Activated CD8-positive, alpha-beta memory T cell treated with anti-CD3 and anti-CD28 coated beads, Interleukin-2, amount 10 ng/mL, durations not matched to agents 7 days and 5 days (primary cell): ENCODE results near the gene CTNNBL1. TPM values are rescaled to one million over a fixed set of nuclear protein-coding genes. Genes with fewer than 3 reads are reported as not detected.
A peak's percentile ranks its signal among the peaks of the same experiment; 100 is the strongest.

Source experiments
- ATAC-seq: fragments of 150-1000 bp; cut with Tn5 transposase; one replicate; pipeline ENCODE4 v1.10.0; 2021; ENCODE audit warnings: moderate library complexity
- CTCF ChIA-PET: fragments of 350-600 bp; sonication (Branson Sonifier 250); formaldehyde crosslinking; loops from one replicate; lab custom pipeline; 2021; ENCODE audit warnings: antibody characterized with exemption; lab: Charles Lee
- DNase-seq: peaks from one replicate; pipeline ENCODE4 v3.0.0-alpha.2; 2020
- H3K27ac Mint-ChIP-seq: one replicate; pipeline ENCODE4 v1.8.0; 2021; ENCODE audit warnings: mild to moderate bottlenecking, mixed read lengths
- H3K27me3 Mint-ChIP-seq: one replicate; pipeline ENCODE4 v1.8.0; 2021; ENCODE audit warnings: mixed read lengths
- H3K36me3 Mint-ChIP-seq: one replicate; pipeline ENCODE4 v1.8.0; 2021; ENCODE audit warnings: mild to moderate bottlenecking, mixed read lengths
- H3K4me1 Mint-ChIP-seq: one replicate; pipeline ENCODE4 v1.8.0; 2021; ENCODE audit warnings: mixed read lengths
- H3K4me3 Mint-ChIP-seq: one replicate; pipeline ENCODE4 v1.8.0; 2021; ENCODE audit warnings: mild to moderate bottlenecking, moderate library complexity, mixed read lengths
- H3K9me3 Mint-ChIP-seq: one replicate; pipeline ENCODE4 v1.8.0; 2022; ENCODE audit warnings: low read depth, mixed read lengths
- total RNA-seq, 2 experiments: library from RNA; stranded (reverse); gene quantifications; one replicate each; pipeline ENCODE4 v1.2.3, GENCODE V29; 2021

The CTNNBL1 gene
- total RNA-seq, 2 experiments from 2014 or later = 79.8 to 90.2 TPM

GRCh38 chr20:37890643-37891042 is 196.8 kb downstream of the CTNNBL1 start:
- Mint-ChIP-seq H3K27ac (no peak overlapping the region), H3K4me1 (no peaks in the 10 kb centered on the region), H3K9me3 (no peaks in the 10 kb centered on the region), H3K36me3 (no peaks in the 10 kb centered on the region), H3K4me3 (no peak overlapping the region), H3K27me3 (peaks cover 2% of the 10 kb centered on the region)
- CTCF ChIA-PET = no interaction called here
- no peak for DNase-seq
- ATAC-seq = no peak

GRCh38 chr20:37892001-37892400 is 198.2 kb downstream of the CTNNBL1 start:
- CTCF ChIA-PET = no interaction called here
- Mint-ChIP-seq H3K36me3 (no peaks in the 10 kb centered on the region), H3K4me3 (no peak overlapping the region), H3K4me1 (no peaks in the 10 kb centered on the region), H3K27me3 (peaks cover 2% of the 10 kb centered on the region), H3K27ac (no peak overlapping the region), H3K9me3 (no peaks in the 10 kb centered on the region)
- DNase-seq (no peak), ATAC-seq (no peak)

- Mint-ChIP-seq H3K4me3 (no peak overlapping the region), H3K27ac (no peak overlapping the region), H3K9me3 (no peaks in the 10 kb centered on the region), H3K27me3 (no peaks in the 10 kb centered on the region), H3K4me1 (no peaks in the 10 kb centered on the region), H3K36me3 (no peaks in the 10 kb centered on the region)
- no peak for ATAC-seq
- CTCF ChIA-PET = no interaction called here
- DNase-seq = no peak
Observed at GRCh38 chr20:37893566-37894241, 199.9 kb downstream of the CTNNBL1 start.

GRCh38 chr20:37894454-37894853 is 200.6 kb downstream of the CTNNBL1 start:
- no peaks in the 10 kb centered on the region for H3K9me3 Mint-ChIP-seq
- no peak overlapping the region for H3K27ac Mint-ChIP-seq
- no peak for ATAC-seq
- no peak for DNase-seq
- H3K36me3 Mint-ChIP-seq = no peaks in the 10 kb centered on the region
- no peak overlapping the region for H3K4me3 Mint-ChIP-seq
- no peaks in the 10 kb centered on the region for H3K4me1 Mint-ChIP-seq
- CTCF ChIA-PET = no interaction called here
- H3K27me3 Mint-ChIP-seq = peaks cover 4% of the 10 kb centered on the region

- Mint-ChIP-seq H3K4me3 (no peak overlapping the region), H3K36me3 (no peaks in the 10 kb centered on the region), H3K9me3 (no peaks in the 10 kb centered on the region), H3K27me3 (peaks cover 11% of the 10 kb centered on the region), H3K27ac (no peak overlapping the region), H3K4me1 (no peaks in the 10 kb centered on the region)
- no peak for DNase-seq
- ATAC-seq = no peak
- CTCF ChIA-PET = no interaction called here
Observed at GRCh38 chr20:37895166-37895565, 201.3 kb downstream of the CTNNBL1 start.

GRCh38 chr20:37896932-37897548 is 203.2 kb downstream of the CTNNBL1 start:
- no peak for ATAC-seq
- DNase-seq = no peak
- Mint-ChIP-seq H3K9me3 (no peaks in the 10 kb centered on the region), H3K27me3 (peaks cover 22% of the 10 kb centered on the region), H3K27ac (no peak overlapping the region), H3K4me3 (no peak overlapping the region), H3K4me1 (peaks cover under 1% of the 10 kb centered on the region), H3K36me3 (no peaks in the 10 kb centered on the region)
- CTCF ChIA-PET = no interaction called here

GRCh38 chr20:37898233-37899104 is 204.6 kb downstream of the CTNNBL1 start:
- H3K4me3 Mint-ChIP-seq = no peak overlapping the region
- no peak overlapping the region for H3K27ac Mint-ChIP-seq
- peaks cover 27% of the 10 kb centered on the region for H3K27me3 Mint-ChIP-seq
- CTCF ChIA-PET = interaction anchor here (0.6 to 1.7 kb wide), 4 partner anchors 17 to 379 kb away, joined by 3 to 4 read pairs (median 4); no protein-coding TSS in a partner anchor
- no peak for DNase-seq
- peaks cover 5% of the 10 kb centered on the region for H3K4me1 Mint-ChIP-seq
- ATAC-seq = no peak
- no peaks in the 10 kb centered on the region for H3K9me3 Mint-ChIP-seq
- peaks cover 1% of the 10 kb centered on the region for H3K36me3 Mint-ChIP-seq

GRCh38 chr20:37899105-37900045 is 205.5 kb downstream of the CTNNBL1 start:
- peaks cover 9% of the 10 kb centered on the region for H3K4me1 Mint-ChIP-seq
- no peaks in the 10 kb centered on the region for H3K9me3 Mint-ChIP-seq
- no peak for ATAC-seq
- no peak overlapping the region for H3K27ac Mint-ChIP-seq
- H3K36me3 Mint-ChIP-seq = peaks cover 1% of the 10 kb centered on the region
- CTCF ChIA-PET = interaction anchor here (1.1 to 1.7 kb wide), 2 partner anchors 16 to 335 kb away, joined by 4 read pairs; no protein-coding TSS in a partner anchor
- DNase-seq = no peak
- H3K4me3 Mint-ChIP-seq = no peak overlapping the region
- H3K27me3 Mint-ChIP-seq = peaks cover 35% of the 10 kb centered on the region

- H3K9me3 Mint-ChIP-seq = no peaks in the 10 kb centered on the region
- no peak overlapping the region for H3K4me3 Mint-ChIP-seq
- H3K27me3 Mint-ChIP-seq = peaks cover 51% of the 10 kb centered on the region
- no peak overlapping the region for H3K27ac Mint-ChIP-seq
- DNase-seq = no peak
- H3K4me1 Mint-ChIP-seq = peaks cover 9% of the 10 kb centered on the region
- no peak for ATAC-seq
- CTCF ChIA-PET = no interaction called here
- H3K36me3 Mint-ChIP-seq = peaks cover 1% of the 10 kb centered on the region
Observed at GRCh38 chr20:37901240-37901639, 207.4 kb downstream of the CTNNBL1 start.

- no peaks in the 10 kb centered on the region for H3K9me3 Mint-ChIP-seq
- ATAC-seq (peak; percentile 71), DNase-seq (peak; percentile 57)
- no peak overlapping the region for H3K27ac Mint-ChIP-seq
- H3K27me3 Mint-ChIP-seq = peaks cover 57% of the 10 kb centered on the region
- peaks cover 9% of the 10 kb centered on the region for H3K4me1 Mint-ChIP-seq
- peaks cover 1% of the 10 kb centered on the region for H3K36me3 Mint-ChIP-seq
- H3K4me3 Mint-ChIP-seq = no peak overlapping the region
- CTCF ChIA-PET = interaction anchor here (1.0 to 1.4 kb wide), 4 partner anchors 13 to 319 kb away, joined by 3 to 8 read pairs (median 5); no protein-coding TSS in a partner anchor
Observed at GRCh38 chr20:37901654-37902503, 208.0 kb downstream of the CTNNBL1 start.

GRCh38 chr20:37902504-37903313 is 208.9 kb downstream of the CTNNBL1 start, which contains the start of gene VSTM2L:
VSTM2L (plus strand) TSS chr20:37903127; CDS start chr20:37903351, 224 bp downstream.
- H3K27me3 Mint-ChIP-seq = peaks cover 60% of the 10 kb centered on the region
- DNase-seq (no peak), ATAC-seq (peak; percentile 35)
- no peaks in the 10 kb centered on the region for H3K9me3 Mint-ChIP-seq
- H3K27ac Mint-ChIP-seq = no peak within 1 kb of the TSS
- CTCF ChIA-PET = interaction anchor here (1.0 to 1.4 kb wide), 4 partner anchors 12 to 318 kb away, joined by 3 to 8 read pairs (median 5); no protein-coding TSS in a partner anchor
- peaks cover 9% of the 10 kb centered on the region for H3K4me1 Mint-ChIP-seq
- H3K4me3 Mint-ChIP-seq = peak within 1 kb of the TSS; percentile 13
- peaks cover 1% of the 10 kb centered on the region for H3K36me3 Mint-ChIP-seq
